ENCODE results near the gene GPM6B. TPM values are rescaled to one million over a fixed set of nuclear protein-coding genes. Genes with fewer than 3 reads are reported as not detected.

The GPM6B gene
- total and polyA plus RNA-seq, 11 donors: 2.0 to 13.7 (median 3.8) TPM

GRCh38 chrX:13798184-13798583, 18.7 kb downstream of the GPM6B start:
- Histone ChIP-seq H3K4me1 (no peaks in the 10 kb centered on the region), H3K27me3 (peaks cover 0 to 26% (median 0%) of the 10 kb centered on the region in 9 donors), H3K4me3 (no peak overlapping the region), H3K27ac (no peak overlapping the region), H3K36me3 (no peaks in the 10 kb centered on the region), H3K9me3 (peaks cover 0 to 9% (median 0%) of the 10 kb centered on the region in 12 donors)
- TF ChIP-seq POLR2A (IDR thresholded peaks at IDR 0.05) (no peak), CTCF (IDR thresholded peaks at IDR 0.05) (no peak)
- DNase-seq (no peak), ATAC-seq (no peak)
- 91 to 97% (median 93%) methylated on average over 4 of the region's 4 CpGs for WGBS, 4 donors
- intact Hi-C loops (cut with DNase I): no loop called here

- WGBS, 4 donors: 90 to 93% (median 92%) methylated on average over 4 of the region's 4 CpGs
- DNase-seq: no peak
- no peak for ATAC-seq
- H3K27me3 ChIP-seq: peaks cover 0 to 20% (median 0%) of the 10 kb centered on the region in 9 donors
- intact Hi-C loops (cut with DNase I): no loop called here
- H3K36me3 ChIP-seq: no peaks in the 10 kb centered on the region
- no peak overlapping the region for H3K4me3 ChIP-seq
- H3K27ac ChIP-seq: no peak overlapping the region
- peaks cover 0 to 9% (median 0%) of the 10 kb centered on the region in 12 donors for H3K9me3 ChIP-seq
- TF ChIP-seq CTCF (IDR thresholded peaks at IDR 0.05): no peak
- TF ChIP-seq POLR2A (IDR thresholded peaks at IDR 0.05): no peak
- H3K4me1 ChIP-seq: no peaks in the 10 kb centered on the region
These were observed 19.4 kb downstream of the GPM6B start for GRCh38 chrX:13797512-13797911.

GRCh38 chrX:13794417-13794816, 22.5 kb downstream of the GPM6B start:
- no peak for TF ChIP-seq POLR2A (IDR thresholded peaks at IDR 0.05)
- no peak for TF ChIP-seq CTCF (IDR thresholded peaks at IDR 0.05)
- no peak overlapping the region for H3K27ac ChIP-seq
- intact Hi-C loops (cut with DNase I): no loop called here
- no peaks in the 10 kb centered on the region for H3K4me1 ChIP-seq
- no peaks in the 10 kb centered on the region for H3K36me3 ChIP-seq
- peaks cover 0 to under 1% (median 0%) of the 10 kb centered on the region in 12 donors for H3K9me3 ChIP-seq
- no peak for DNase-seq
- peaks cover 0 to 24% (median 0%) of the 10 kb centered on the region in 9 donors for H3K27me3 ChIP-seq
- no peak overlapping the region for H3K4me3 ChIP-seq
- ATAC-seq: no peak
- WGBS, 4 donors: 89 to 95% (median 91%) methylated on average over 10 of the region's 10 CpGs

DNA sequence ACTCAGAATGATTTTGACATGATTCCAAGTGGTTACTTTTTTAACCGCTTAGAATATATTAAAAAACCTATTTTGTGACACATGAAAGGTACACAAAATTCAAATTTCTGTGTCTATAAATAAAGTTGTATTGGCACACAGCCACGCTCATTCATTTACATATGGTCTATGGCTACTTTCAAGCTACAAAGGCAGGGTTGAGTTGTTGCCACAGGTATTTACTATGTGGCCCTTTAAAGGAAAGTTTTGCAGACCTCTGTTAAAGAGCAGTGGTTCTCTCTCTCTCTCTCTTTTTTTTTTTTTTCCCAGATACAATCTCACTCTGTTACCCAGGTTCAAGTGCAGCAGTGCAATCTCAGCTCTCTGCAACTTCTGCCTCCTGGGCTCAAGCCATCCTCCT, 23.0 kb downstream of the GPM6B start:
- DNase-seq (no peak), ATAC-seq (no peak)
- H3K4me3 ChIP-seq: no peak overlapping the region
- H3K4me1 ChIP-seq: no peaks in the 10 kb centered on the region
- H3K27me3 ChIP-seq: peaks cover 0 to 24% (median 0%) of the 10 kb centered on the region in 9 donors
- no peak overlapping the region for H3K27ac ChIP-seq
- intact Hi-C loops (cut with DNase I): no loop called here
- no peaks in the 10 kb centered on the region for H3K36me3 ChIP-seq
- WGBS, 4 donors: 77 to 84% (median 81%) methylated on average over 2 of the region's 2 CpGs
- no peaks in the 10 kb centered on the region for H3K9me3 ChIP-seq
- TF ChIP-seq CTCF (IDR thresholded peaks at IDR 0.05): no peak
- no peak for TF ChIP-seq POLR2A (IDR thresholded peaks at IDR 0.05)

Data from heart left ventricle (tissue), 16 donors.